OCI-LY1 (cell line): Measurements from ENCODE around the gene USP5.

ENCODE experiments used
- H2AFZ ChIP-seq: fragments of 200-600 bp; sonication (generic), shearing (Covaris generic); 2 replicates; pipeline ENCODE4 v1.6.0; 2014; ENCODE audit warnings: antibody characterized with exemption, mild to moderate bottlenecking, low read length
- H3F3A ChIP-seq: fragments of 200-600 bp; sonication (generic), shearing (Covaris generic); 2 replicates; pipeline ENCODE4 v1.6.0; 2014; ENCODE audit warnings: mild to moderate bottlenecking, antibody characterized with exemption, low read length, moderate library complexity; ENCODE audit not compliant: insufficient read depth
- H3K27ac ChIP-seq: fragments of 200-600 bp; sonication (generic); 2 replicates; pipeline ENCODE4 v1.5.1; 2014; ENCODE audit warnings: low read length, mixed run types, mild to moderate bottlenecking, low read depth; ENCODE audit not compliant: poor library complexity, severe bottlenecking
- H3K27me3 ChIP-seq: fragments of 200-600 bp; sonication (generic); 2 replicates; pipeline ENCODE4 v1.6.0; 2014; ENCODE audit warnings: antibody characterized with exemption, mild to moderate bottlenecking, low read length, moderate library complexity; ENCODE audit not compliant: insufficient read depth
- H3K36me3 ChIP-seq: fragments of 200-600 bp; sonication (generic); 2 replicates; pipeline ENCODE4 v1.6.1; 2014; ENCODE audit warnings: mild to moderate bottlenecking, antibody characterized with exemption, low read length, moderate library complexity, mixed read lengths; ENCODE audit not compliant: insufficient read depth
- H3K4me1 ChIP-seq: fragments of 200-600 bp; sonication (generic); 2 replicates; pipeline ENCODE4 v1.5.1; 2014; ENCODE audit warnings: mild to moderate bottlenecking, low read length, moderate library complexity; ENCODE audit not compliant: insufficient read depth, severe bottlenecking
- H3K4me2 ChIP-seq: fragments of 200-600 bp; sonication (generic), shearing (Covaris generic); 2 replicates; pipeline ENCODE4 v1.6.1; 2014; ENCODE audit warnings: low read length
- H3K4me3 ChIP-seq: fragments of 200-600 bp; sonication (generic); 2 replicates; pipeline ENCODE4 v1.5.1; 2014; ENCODE audit warnings: low read length, low read depth, mild to moderate bottlenecking, mixed read lengths; ENCODE audit not compliant: poor library complexity, severe bottlenecking
- H3K79me2 ChIP-seq: fragments of 200-600 bp; shearing (Covaris generic); 2 replicates; pipeline ENCODE4 v1.6.1; 2016; ENCODE audit warnings: mixed run types, low read length, mixed read lengths; ENCODE audit not compliant: insufficient read depth
- H3K9ac ChIP-seq: fragments of 200-600 bp; sonication (generic), shearing (Covaris generic); 2 replicates; pipeline ENCODE4 v1.6.1; 2014; ENCODE audit warnings: mild to moderate bottlenecking, low read length, mixed read lengths
- H3K9me2 ChIP-seq: fragments of 200-600 bp; sonication (generic), shearing (Covaris generic); 2 replicates; pipeline ENCODE4 v1.6.1; 2014; ENCODE audit warnings: low read depth, mild to moderate bottlenecking, low read length, mixed read lengths
- H3K9me3 ChIP-seq: fragments of 200-600 bp; shearing (Covaris generic); 2 replicates; pipeline ENCODE4 v1.6.1; 2014; ENCODE audit warnings: low read length, mixed read lengths
- H4K20me1 ChIP-seq: fragments of 200-600 bp; sonication (generic), shearing (Covaris generic); 2 replicates; pipeline ENCODE4 v1.6.0; 2016; ENCODE audit warnings: mild to moderate bottlenecking, low read length; ENCODE audit not compliant: insufficient read depth
- EZH2 ChIP-seq: fragments of 200-600 bp; sonication (generic), shearing (Covaris generic); IDR thresholded peaks from 2 replicates; pipeline ENCODE4 v1.8.0; 2017; ENCODE audit warnings: borderline replicate concordance, mixed run types, mild to moderate bottlenecking, antibody characterized with exemption, low read length, moderate library complexity, mixed read lengths
- TF ChIP-seq, protein P1 (sequence below): fragments of 200-600 bp; sonication (generic), shearing (Covaris generic); IDR thresholded peaks from 2 replicates; pipeline ENCODE4 v1.5.1; 2017; ENCODE audit warnings: mild to moderate bottlenecking, antibody characterized with exemption, low read length, moderate library complexity, mixed read lengths

Gene USP5

DNA sequence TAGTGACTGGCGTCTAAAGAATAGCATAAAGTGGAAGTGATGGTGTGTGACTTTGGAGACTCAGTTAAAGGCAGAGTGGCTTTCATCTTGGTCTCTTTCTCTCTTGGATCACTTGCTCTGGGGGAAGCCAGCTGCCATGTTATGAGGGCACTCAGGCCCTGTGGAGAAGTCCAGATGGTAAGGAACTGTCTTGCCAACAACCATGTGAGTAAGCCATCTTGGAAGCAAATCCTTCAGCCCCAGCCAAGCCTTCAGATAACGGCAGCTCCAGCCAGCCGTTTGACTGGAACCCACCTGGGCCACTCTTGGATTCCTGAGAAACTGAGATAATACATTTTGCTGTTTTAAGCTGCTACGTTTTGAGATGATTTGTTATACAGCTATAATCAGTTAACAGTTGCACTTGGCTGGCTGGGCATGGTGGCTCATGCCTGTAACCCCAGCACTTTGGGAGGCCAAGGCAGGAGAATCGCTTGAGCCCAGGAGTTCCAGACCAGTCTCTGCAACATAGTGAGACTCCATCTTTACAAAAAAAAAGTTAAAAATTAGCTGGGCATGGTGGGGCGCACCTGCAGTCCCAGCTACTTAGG, 45.0 kb downstream of the USP5 start:
- TF ChIP-seq, protein P1, sequence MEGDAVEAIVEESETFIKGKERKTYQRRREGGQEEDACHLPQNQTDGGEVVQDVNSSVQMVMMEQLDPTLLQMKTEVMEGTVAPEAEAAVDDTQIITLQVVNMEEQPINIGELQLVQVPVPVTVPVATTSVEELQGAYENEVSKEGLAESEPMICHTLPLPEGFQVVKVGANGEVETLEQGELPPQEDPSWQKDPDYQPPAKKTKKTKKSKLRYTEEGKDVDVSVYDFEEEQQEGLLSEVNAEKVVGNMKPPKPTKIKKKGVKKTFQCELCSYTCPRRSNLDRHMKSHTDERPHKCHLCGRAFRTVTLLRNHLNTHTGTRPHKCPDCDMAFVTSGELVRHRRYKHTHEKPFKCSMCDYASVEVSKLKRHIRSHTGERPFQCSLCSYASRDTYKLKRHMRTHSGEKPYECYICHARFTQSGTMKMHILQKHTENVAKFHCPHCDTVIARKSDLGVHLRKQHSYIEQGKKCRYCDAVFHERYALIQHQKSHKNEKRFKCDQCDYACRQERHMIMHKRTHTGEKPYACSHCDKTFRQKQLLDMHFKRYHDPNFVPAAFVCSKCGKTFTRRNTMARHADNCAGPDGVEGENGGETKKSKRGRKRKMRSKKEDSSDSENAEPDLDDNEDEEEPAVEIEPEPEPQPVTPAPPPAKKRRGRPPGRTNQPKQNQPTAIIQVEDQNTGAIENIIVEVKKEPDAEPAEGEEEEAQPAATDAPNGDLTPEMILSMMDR, result no peak
- no peak for TF ChIP-seq EZH2
- no peak overlapping the region for H2AFZ ChIP-seq
- no peaks in the 10 kb centered on the region for H4K20me1 ChIP-seq

GRCh38 chr12:6899427-6899826, 47.5 kb downstream of the USP5 start:
- Histone ChIP-seq H3K27ac (no peak overlapping the region), H3K4me2 (no peak overlapping the region)

More for the DNA sequence above, 45.0 kb downstream of the USP5 start:
- no peaks in the 10 kb centered on the region for H3K9me3 ChIP-seq
- H3K79me2 ChIP-seq, result no peaks in the 10 kb centered on the region
- no peak overlapping the region for H3K27ac ChIP-seq
- no peak overlapping the region for H3K9ac ChIP-seq
- no peak overlapping the region for H3K4me2 ChIP-seq
- no peaks in the 10 kb centered on the region for H3K36me3 ChIP-seq
- H3F3A ChIP-seq, result no peaks in the 10 kb centered on the region
- H3K4me3 ChIP-seq, result no peak overlapping the region
- H3K4me1 ChIP-seq, result peaks cover 6% of the 10 kb centered on the region
- H3K9me2 ChIP-seq, result no peaks in the 10 kb centered on the region
- no peaks in the 10 kb centered on the region for H3K27me3 ChIP-seq

DNA sequence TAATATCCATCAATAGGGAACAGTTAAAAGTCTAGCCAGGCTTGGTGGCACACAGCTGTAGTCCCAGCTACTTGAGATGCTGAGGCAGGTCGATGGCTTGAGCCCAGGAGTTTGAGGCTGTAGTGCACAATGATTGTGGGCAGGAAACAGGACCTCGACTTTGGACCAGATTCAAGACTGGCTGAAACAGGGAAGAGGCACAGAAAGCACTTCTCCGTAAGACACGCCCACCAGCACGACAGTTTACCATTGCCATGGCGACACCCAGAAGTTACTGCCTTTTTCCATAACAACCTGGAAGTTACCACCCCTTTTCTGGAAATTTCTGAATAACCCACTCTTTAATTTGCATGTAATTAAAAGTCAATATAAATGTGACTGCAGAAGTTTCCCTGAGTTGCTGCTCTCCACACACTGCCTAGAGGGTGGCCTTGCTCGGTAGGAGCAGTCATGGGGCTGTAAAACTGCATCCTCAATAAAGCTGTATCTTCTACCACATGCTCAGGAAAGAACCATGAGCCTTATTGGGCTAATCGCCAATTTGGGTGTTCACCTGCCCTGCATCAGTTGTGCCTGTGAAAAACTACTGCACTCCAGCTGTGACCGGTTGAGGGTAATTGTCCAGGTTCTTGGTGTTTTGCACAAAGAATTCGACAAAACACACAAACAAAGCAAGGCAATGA, 48.0 kb downstream of the USP5 start:
- Histone ChIP-seq H3K4me1 (peaks cover 18% of the 10 kb centered on the region), H3K27ac (no peak overlapping the region), H3K27me3 (no peaks in the 10 kb centered on the region), H3F3A (no peaks in the 10 kb centered on the region), H3K4me3 (no peak overlapping the region), H2AFZ (no peak overlapping the region), H3K36me3 (no peaks in the 10 kb centered on the region), H3K9me2 (no peaks in the 10 kb centered on the region), H4K20me1 (no peaks in the 10 kb centered on the region), H3K9ac (no peak overlapping the region), H3K9me3 (no peaks in the 10 kb centered on the region), H3K4me2 (no peak overlapping the region), H3K79me2 (no peaks in the 10 kb centered on the region)
- TF ChIP-seq, protein P1, result no peak
- TF ChIP-seq EZH2, result no peak

More at GRCh38 chr12:6899427-6899826, 47.5 kb downstream of the USP5 start:
- Histone ChIP-seq H3K4me3 (no peak overlapping the region), H2AFZ (no peak overlapping the region), H4K20me1 (no peaks in the 10 kb centered on the region), H3K4me1 (peaks cover 16% of the 10 kb centered on the region), H3K79me2 (no peaks in the 10 kb centered on the region), H3K9ac (no peak overlapping the region), H3K36me3 (no peaks in the 10 kb centered on the region), H3K9me3 (no peaks in the 10 kb centered on the region), H3K9me2 (no peaks in the 10 kb centered on the region), H3K27me3 (no peaks in the 10 kb centered on the region), H3F3A (no peaks in the 10 kb centered on the region)
- no peak for TF ChIP-seq EZH2
- TF ChIP-seq, protein P1, result no peak
